Hypothalamus (tissue), 51 donors: ENCODE measurements around the gene TRIM33.
"Not testable (repeated sequence)": the region's sequence is repeated elsewhere in the genome, so short reads cannot be mapped to it uniquely, and the experiment has no call there.

Experiments used
- DNase-seq, 51 donors: peaks; one replicate each; lab custom pipeline; 2025; lab: John Stamatoyannopoulos, UW

Gene TRIM33

DNA sequence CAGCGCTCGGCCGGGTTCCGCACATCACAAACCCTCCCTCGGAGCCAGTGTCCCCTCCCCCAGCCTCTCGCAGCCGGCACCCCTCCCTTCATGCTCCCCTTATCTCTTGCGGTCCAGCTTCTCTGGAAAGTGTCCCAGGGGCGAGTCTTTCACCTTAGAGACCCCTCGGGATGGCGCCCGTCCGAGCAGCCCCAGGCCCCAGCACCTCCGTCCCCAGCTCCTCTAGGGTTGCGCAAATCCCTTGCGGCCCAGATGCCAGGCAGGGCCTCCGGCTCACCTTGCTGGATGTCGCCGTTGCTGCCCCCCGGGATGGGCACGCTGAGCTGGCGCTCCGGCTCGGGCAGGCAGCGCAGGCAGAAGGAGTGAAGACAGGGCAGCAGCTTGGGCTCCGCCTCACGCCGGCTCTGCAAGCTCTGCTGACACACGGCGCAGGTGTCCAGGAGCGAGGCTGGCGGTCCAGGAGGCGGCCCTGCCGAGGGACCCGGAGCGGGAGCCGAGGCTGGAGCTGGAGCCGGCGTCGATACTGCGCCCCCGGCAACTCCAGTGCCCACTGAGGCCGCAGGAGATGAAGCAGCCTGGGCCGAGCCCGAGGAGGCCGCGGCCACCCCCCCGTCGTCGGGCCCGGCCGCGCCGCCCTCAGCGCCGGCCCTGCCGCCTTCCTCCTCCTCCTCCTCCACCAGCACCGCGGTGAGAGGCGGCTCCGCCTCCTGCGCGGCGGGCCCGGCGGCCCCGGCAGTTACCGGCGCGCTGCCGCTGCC, 550 bp downstream of the TRIM33 start:
- DNase-seq, result peak in 37 of 51 donors; percentile 13 to 70 (median 40)

DNA sequence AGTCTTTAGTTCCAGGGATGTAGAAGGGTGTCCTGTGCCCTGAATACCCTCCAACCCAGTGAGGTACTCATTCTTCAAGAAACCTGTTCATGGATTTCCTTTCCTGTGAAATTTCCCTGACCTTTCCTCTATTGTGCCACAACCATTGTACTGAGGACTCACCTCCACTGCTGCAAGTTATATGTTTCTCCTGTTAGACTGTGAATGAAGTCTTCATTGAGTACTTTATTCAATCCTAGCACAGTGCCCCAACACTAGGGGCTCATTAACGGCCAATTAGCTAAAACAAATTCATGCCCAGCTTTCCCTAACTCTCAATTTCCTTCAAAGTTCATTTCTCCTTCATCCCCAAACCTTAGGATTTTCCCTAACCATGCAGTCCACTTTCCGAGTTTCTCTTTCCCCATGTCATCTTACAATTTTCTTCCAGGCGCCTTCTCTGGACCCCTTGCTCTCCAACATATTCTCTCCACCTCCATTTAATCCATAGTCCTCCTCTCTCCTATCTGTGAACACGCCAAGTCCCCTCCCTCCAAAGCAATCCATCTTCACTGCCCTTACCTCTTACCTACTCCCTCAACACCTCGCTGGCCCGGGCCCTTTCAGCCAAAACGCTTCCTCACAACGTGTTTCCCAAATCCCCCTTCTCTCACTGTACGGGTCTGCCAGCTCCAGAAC, 1.3 kb downstream of the TRIM33 start:
- DNase-seq, result peak in 1 of 51 donors; percentile 31

DNA sequence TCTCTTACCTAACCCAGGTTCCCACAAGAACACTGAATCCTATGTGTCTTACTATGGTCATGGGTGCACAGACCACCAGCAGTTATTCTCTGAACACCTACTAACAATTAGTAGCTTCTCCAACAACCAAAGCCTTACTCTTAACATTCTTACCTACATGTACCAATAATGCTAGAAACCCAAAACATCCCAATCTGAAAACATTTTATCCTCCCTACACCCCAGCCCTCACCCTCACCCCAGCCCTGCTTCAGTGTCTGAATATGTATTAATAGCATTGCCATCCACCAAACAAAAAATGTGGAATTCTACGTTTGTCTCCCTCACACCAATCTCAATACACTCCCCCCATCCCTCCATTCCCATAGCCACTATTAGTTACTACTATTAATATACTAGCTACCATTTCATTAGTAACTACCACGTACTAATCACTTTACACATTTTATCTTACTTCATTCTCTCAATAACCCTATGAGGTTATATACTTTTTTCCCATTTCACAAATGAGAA, 2.6 kb downstream of the TRIM33 start:
- DNase-seq, result no peak

DNA sequence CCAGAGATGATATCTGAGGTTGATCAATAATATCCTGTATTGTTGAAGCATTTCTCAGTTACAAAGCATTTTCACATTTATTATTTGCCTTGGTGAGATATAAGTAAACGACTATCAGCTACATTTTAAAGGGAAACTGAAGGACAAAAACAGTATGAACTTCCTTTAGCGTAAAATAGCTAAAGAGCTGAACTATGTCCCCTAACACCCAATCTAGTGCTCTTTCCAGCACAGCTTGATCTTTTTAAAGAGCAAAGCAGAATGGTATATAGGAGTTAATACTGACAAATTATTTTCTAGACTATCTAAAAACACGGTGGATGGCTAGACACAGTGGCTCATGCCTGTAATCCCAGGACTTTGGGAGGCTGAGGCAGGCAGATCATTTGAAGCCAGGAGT, 3.5 kb downstream of the TRIM33 start:
- DNase-seq, result no peak

DNA sequence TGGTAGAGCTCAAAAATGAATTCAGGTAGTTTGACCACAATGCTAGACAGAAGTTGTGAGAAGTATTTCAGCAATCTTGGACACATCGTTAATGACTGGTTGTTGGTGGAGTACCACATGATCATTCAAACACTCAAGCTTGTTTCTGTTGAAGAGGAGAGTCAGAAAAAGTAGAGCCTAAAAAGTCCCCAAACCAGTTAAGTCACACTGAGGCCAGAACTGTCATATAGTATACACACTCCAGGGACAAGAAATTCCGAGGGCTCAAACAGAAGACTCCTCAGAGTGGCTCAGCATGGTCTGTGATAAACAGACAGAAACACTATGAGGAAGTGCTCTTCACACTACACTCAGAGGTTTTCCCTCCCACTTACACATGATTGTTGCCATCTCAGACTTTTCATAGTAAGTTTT, 5.8 kb downstream of the TRIM33 start:
- DNase-seq, result no peak

DNA sequence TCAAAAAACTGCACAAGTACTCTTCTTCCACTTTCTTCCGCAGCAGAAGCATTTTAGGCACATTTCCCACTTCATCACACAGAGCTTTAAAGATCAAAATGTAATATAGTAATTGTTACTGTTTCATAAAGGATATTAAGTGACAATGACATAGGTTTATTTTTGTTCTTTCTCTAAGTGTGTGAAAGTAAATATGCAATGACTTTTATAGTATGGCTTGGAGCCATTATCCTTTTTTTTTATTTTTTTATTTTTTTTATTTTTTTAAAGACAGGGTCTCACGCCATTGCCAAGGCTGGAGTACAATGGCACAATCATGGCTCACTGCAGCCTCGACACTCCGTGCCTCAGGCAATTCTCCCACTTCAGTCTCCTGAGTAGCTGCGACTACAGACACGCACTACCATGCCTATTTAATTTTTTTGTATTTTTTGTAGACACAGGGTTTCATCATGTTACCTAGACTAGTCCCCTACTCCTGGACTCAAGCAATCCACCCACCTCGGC, 7.0 kb downstream of the TRIM33 start:
- DNase-seq, result no peak

DNA sequence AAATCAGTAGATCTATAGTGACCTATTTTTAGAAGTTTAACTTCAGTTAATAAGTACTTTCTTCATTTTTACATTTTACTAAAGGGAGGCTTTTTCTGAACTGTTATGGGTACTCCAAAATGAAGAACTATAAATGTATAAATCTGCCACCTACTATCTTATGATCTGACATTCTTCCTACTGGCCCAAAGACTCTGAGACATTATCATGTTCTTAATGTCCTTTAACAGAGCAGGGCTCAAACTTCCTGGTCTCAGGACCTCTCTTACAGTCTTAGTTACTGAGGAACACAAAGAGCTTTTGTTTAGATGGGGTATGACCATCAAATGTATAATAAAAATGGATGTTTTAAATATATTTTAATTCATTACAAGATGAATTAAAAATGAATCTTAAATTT, 8.9 kb downstream of the TRIM33 start:
- DNase-seq, result no peak

DNA sequence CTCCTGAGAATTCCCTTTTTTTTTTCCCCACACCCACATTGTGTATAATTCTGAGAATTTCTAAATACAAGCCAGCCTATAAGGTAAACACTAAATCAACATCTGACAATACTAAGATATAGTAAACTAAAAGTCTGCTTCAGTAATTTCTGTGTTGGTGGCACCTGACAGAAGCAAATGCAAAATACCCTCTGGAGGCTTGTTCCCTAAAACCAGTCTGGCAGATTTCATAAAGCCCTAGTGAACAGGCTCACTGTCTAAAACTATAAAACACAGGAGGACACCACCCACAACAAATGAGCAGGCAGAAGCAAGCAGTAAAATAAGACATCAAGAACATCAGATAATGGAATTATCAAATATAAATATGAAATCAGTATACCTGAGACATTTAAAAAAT, 11.5 kb downstream of the TRIM33 start:
- no peak for DNase-seq

DNA sequence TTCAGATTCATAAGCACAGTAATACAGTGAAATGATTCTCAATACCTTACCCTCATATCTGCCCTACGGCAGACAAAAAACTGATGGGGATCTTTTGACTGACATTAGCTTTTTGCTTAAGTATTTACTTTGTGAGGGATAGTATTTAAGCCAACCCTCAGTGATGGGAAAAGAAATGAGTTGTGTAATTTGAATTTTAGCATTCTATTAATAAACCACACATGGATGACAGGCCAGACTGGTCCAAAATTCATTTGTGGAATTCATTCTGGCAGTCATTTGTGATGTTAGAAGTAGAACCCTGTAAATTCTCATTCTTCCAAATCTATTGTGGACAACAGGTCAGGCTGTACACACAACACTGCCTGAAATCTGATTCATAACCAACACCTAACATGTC, 14.9 kb downstream of the TRIM33 start:
- no peak for DNase-seq

DNA sequence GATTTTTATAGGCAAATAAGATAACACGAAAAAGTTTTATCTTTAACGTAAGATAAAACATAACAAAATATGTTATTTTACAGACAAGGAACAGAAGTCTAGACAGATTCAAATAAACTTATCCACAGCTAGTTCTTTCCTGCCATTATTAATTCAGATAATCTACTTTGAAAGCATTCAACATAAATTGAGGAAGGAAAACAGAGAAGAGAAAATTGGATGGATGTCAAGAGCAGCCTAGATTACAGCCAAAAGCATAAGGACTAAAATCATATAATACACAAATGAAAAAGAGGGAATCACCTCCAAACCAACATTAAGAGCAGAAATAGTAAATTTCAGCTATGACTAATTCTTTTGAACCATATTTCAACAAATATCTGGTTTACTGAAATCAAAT, 15.5 kb downstream of the TRIM33 start:
- no peak for DNase-seq

DNA sequence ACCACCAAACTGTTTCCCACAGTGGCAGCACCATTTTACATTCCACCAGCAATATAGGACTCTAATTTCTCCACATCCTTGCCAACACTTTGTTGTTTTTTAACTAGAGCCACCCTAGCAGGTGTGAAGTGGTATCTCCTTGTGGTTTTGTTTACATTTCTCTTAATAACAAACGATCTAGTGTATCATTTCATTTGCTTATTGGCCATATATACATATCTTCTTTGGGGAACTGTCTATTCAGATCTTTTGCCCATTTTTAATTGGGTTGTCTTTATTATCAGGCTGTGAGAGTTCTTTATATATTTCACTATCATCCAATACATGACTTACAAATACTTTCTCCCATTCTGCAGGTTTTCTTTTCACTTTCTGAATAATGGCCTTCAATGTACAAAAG, 18.0 kb downstream of the TRIM33 start:
- DNase-seq, result no peak

DNA sequence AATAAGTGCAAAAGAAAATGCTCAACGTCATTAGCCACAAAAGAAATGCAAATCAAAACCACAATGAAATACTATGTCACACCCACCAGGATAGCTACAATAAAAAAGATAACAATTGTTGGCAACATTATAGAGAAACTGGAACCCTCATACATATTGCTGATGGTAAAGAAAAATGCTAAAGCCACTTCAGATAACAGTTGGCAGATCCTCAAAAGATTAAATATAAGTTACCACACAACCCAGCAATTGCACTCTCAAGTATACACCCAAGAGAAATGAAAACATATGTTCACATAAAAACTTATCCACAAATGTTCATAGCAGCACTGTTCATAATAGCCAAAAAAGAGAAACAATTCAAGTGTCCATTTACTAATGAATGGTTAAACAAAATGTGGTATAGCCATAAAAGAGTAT, 20.7 kb downstream of the TRIM33 start:
- DNase-seq, result no peak

DNA sequence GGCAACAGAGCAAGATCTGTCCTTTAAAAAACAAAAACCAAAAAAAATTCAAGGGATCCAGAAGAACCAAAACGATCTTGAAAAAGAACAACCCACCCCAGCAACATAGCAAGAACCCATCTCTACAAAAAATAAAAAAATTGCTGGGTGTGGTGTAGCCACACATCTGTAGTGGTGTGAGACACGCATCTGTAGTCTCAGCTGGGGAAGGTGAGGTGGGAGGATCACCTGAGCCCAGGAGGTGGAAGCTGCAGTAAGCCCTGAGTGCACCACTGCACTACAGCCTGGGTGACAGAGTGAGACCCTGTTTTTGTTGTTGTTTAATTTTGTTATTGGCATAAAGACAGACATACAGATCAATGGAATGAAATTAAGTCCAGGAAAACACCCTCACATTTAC, 22.3 kb downstream of the TRIM33 start:
- no peak for DNase-seq

DNA sequence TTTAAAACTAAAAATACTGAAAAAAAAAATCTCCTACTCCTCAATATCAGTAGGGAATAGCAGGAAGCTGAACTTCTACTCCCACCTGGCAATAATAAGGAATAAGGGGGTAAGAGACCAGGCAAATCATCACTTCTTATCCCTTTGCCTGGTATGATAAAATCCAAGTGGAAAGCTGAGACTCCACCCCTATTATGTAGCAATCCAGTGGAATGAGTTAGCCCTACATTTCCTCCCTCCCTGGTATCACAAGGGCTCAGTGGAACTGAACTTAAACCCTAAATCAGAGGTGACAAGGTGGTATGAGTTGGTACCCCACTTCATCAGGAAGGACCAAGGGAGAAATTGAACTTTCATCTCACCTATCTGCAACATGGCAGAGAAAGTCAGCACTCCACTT, 25.7 kb downstream of the TRIM33 start:
- DNase-seq, result no peak

DNA sequence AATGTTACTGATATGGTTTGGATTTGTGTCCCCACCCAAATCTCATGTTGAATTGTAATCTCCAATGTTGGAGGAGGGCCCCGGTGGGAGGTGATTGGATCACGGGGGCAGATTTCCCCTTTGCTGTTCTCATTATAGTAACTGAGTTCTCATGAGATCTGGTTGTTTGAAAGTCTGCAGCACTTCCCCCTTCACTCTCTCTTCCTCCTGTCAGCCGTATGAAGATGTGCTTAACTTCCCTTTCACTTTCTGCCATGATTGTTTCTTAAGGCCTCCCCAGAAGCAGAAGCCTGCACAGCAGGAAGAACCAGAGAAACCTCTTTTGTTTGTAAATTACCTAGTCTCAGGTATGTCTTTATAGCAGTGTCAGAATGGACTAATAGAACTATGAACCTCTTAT, 28.4 kb downstream of the TRIM33 start:
- DNase-seq, result peak in 1 of 51 donors; percentile 2

DNA sequence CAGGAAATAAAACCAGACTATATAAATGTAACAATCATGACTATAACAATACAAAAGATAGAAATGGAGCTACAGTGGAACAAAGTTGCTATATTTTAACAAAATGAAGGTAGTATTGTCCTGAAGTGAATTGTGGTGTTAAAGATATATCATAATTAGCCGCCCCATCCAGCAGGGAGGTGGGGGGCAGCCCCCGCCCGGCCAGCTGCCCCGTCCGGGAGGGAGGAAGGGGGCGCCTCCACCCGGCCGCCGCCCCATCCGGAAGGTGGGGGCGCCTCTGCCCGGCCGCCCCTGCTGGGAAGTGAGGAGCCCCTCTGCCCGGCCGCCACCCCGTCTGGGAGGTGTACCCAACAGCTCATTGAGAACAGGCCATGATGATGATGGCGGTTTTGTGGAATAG, 31.4 kb downstream of the TRIM33 start:
- DNase-seq, result not testable (repeated sequence)

DNA sequence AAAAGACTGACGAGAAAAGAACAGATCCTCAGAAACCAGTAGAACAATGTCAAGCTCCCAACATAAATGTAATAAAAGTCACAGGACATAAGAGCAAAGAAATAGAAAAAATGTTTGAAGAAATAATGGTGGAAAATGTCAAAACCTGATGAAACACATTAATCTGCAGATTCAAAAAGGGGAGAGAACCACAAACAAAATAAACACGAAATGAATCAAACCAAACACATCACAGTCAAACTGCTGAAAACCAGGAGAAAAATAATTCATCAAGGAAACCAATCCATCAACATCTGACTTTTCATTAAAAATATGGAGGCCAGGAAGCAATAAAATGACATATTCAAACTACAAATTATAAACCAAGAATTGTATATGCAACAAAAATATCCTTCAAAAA, 31.9 kb downstream of the TRIM33 start:
- no peak for DNase-seq

DNA sequence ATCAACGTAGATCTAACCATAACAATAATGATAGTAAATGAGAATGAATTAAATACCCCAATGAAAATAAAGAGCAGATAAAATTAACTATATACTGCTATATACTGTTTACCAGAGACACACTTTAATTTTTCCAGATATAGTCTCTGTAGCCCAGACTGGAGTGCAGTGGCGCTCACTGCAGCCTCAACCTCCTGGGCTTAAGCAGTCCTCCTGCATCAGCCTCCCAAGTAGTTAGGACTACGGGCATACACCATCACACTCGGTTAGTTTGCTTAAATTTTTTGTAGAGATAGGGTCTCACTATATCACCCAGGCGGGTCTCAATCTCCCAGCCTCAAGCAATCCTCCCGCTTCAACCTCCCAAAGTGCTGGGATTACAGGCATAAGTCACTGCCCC, 37.2 kb downstream of the TRIM33 start:
- DNase-seq, result no peak

DNA sequence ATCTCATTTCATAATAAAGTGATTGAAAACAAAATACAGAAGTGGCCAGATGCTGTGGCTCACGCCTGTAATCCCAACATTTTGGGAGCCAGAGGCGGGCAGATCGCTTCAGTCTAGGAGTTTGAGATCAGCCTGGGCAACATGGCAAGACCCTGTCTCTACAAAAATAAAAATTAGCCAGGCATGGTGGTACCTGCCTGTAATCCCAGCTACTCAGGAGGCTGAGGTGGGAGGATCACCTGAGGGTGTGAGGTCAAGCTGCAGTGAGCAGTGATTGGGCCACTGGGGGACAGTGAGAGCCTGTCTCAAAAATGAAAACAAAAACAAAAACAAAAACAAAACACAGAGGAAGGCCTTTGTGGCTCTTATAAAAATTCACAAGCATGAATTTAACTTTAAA, 38.6 kb downstream of the TRIM33 start:
- DNase-seq, result no peak

DNA sequence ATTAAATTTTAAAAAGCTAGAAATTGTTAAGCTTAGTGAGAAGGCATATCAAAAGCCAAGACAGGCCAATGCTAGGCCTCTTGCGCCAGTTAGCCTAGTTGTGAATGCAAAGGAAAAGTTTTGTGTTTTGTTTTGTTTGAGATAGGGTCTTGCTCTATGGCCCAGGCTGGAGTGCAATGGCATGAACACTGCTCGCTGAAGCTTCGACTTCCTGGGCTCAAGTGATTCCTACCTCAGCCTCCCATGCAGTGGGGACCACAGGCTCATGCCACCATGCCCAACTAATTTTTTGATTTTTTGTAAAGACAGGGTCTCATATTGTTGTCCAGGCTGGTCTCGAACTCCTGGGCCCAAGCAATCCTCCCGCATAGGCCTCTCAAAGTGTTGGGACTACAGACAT, 40.3 kb downstream of the TRIM33 start:
- no peak for DNase-seq

DNA sequence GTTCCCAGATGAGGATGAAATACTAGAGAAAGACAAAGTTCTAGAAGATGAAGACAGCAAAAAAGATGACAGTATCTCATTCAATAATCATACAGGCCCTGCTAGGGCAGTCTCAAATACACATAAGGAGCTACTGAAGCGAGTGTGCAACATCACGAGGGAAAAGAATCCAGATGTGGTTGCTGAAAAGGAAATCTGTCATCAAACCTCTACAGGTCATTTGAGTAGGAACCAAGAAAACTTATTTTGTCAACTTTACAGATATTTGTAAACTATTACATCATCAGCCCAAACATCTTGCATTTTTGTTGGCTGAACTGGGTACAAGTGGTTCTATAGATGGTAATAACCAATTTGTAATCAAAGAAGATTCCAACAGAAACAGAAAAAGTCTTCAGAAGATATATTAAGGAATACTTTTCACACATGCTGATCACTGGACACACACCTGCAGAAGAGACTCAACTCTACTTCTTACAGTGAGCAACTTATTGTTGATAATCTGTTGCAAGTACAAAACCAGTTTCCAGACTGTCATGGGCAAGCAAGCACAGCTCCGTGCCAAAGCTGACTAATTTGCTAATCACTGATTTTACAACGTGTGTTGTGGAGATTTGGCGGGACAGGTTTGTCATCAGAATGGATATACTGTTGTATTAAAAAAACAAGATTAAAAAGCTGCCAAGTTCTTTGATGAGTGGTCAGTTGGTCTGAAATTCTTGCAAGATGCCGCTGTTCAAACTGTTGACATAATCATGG, 42.1 kb downstream of the TRIM33 start:
- no peak for DNase-seq
